SU-DHL-6 (cell line): ENCODE measurements around the gene AMDHD2.
"Not testable (repeated sequence)": the region's sequence is repeated elsewhere in the genome, so short reads cannot be mapped to it uniquely, and the experiment has no call there.

Experiments
- H2AFZ ChIP-seq: fragments of 200-600 bp; sonication (generic); 2 replicates; pipeline ENCODE4 v1.6.1; 2014; ENCODE audit warnings: low read depth, mild to moderate bottlenecking, moderate library complexity, mixed read lengths, antibody characterized with exemption, low read length; ENCODE audit not compliant: severe bottlenecking
- H3F3A ChIP-seq: fragments of 200-600 bp; shearing (Covaris generic); 2 replicates; pipeline ENCODE4 v1.6.0; 2016; ENCODE audit warnings: antibody characterized with exemption, mild to moderate bottlenecking; ENCODE audit not compliant: insufficient read depth
- H3K27ac ChIP-seq: fragments of 200-600 bp; sonication (generic); 2 replicates; pipeline ENCODE4 v1.5.1; 2016; ENCODE audit warnings: low read depth, mild to moderate bottlenecking, low read length, moderate library complexity, mixed read lengths
- H3K27me3 ChIP-seq: fragments of 200-600 bp; sonication (generic), shearing (Covaris generic); 2 replicates; pipeline ENCODE4 v1.6.0; 2014; ENCODE audit warnings: mild to moderate bottlenecking, low read length
- H3K36me3 ChIP-seq: fragments of 200-600 bp; sonication (generic); 2 replicates; pipeline ENCODE4 v1.6.1; 2014; ENCODE audit warnings: mild to moderate bottlenecking, low read length, mixed read lengths
- H3K4me2 ChIP-seq: fragments of 300-600, 200-600 bp; shearing (Covaris generic), sonication (generic); 2 replicates; pipeline ENCODE4 v1.6.0; 2014; ENCODE audit warnings: low read length, low read depth, mild to moderate bottlenecking; ENCODE audit not compliant: poor library complexity, severe bottlenecking
- H3K4me3 ChIP-seq: fragments of 200-600 bp; sonication (generic); 2 replicates; pipeline ENCODE4 v1.5.1; 2014; ENCODE audit warnings: antibody characterized with exemption, low read length, mild to moderate bottlenecking, mixed read lengths; ENCODE audit not compliant: insufficient read depth, poor library complexity, severe bottlenecking
- H3K79me2 ChIP-seq: fragments of 200-600 bp; sonication (generic); 2 replicates; pipeline ENCODE4 v1.6.1; 2014; ENCODE audit warnings: mild to moderate bottlenecking, low read length, moderate library complexity; ENCODE audit not compliant: insufficient read depth
- H3K9ac ChIP-seq: fragments of 200-600 bp; sonication (generic); 2 replicates; pipeline ENCODE4 v1.7.0; 2014; ENCODE audit warnings: mild to moderate bottlenecking, low read length
- H3K9me2 ChIP-seq: fragments of 200-600 bp; sonication (generic); replicated peaks from 2 replicates; pipeline ENCODE4 v1.6.1; 2014; ENCODE audit warnings: low read length; ENCODE audit not compliant: insufficient read depth
- H3K9me3 ChIP-seq: fragments of 200-600 bp; sonication (generic); 2 replicates; pipeline ENCODE4 v1.6.1; 2014; ENCODE audit warnings: low read length, mixed read lengths; ENCODE audit not compliant: insufficient read depth
- H4K20me1 ChIP-seq: fragments of 200-600 bp; sonication (generic); 2 replicates; pipeline ENCODE4 v1.6.1; 2014; ENCODE audit warnings: low read depth, mild to moderate bottlenecking, antibody characterized with exemption, low read length, moderate library complexity, mixed read lengths
- CTCF ChIP-seq: fragments of 200-600 bp; sonication (generic); IDR thresholded peaks from one replicate; pipeline ENCODE4 v1.5.1; 2017; ENCODE audit warnings: antibody characterized with exemption, mild to moderate bottlenecking, low read length, moderate library complexity; ENCODE audit not compliant: insufficient read depth, poor library complexity, severe bottlenecking
- EZH2phosphoT487 ChIP-seq: fragments of 200-600 bp; sonication (generic), shearing (Covaris generic); conservative IDR thresholded peaks from 2 replicates; pipeline ENCODE4 v1.6.1; 2018; ENCODE audit warnings: mild to moderate bottlenecking, antibody characterized with exemption, low read length, moderate library complexity, mixed read lengths

AMDHD2 gene

GRCh38 chr16:2533912-2534311 is 13.7 kb downstream of the AMDHD2 start:
- peaks cover 14% of the 10 kb centered on the region; the same call in 1 of the 2 replicates for H3F3A ChIP-seq
- H3K9me3 ChIP-seq = no peaks in the 10 kb centered on the region
- no peaks in the 10 kb centered on the region for H3K27me3 ChIP-seq
- no peak overlapping the region for H3K4me2 ChIP-seq
- TF ChIP-seq CTCF (no peak), EZH2phosphoT487 (no peak)
- no peaks in the 10 kb centered on the region for H4K20me1 ChIP-seq
- H3K79me2 ChIP-seq = peaks cover 5% of the 10 kb centered on the region
- no peak overlapping the region for H2AFZ ChIP-seq
- H3K36me3 ChIP-seq = no peaks in the 10 kb centered on the region
- H3K9ac ChIP-seq = no peak overlapping the region
- no peak overlapping the region for H3K4me3 ChIP-seq
- H3K9me2 ChIP-seq = no peaks in the 10 kb centered on the region
- no peak overlapping the region for H3K27ac ChIP-seq

- H3F3A ChIP-seq = peaks cover 14% of the 10 kb centered on the region; the same call in 1 of the 2 replicates
- not testable (repeated sequence) for H3K27me3 ChIP-seq, H3K79me2 ChIP-seq, H3K9me3 ChIP-seq, H3K9ac ChIP-seq, H3K27ac ChIP-seq, H3K9me2 ChIP-seq, H3K4me3 ChIP-seq, H2AFZ ChIP-seq, H3K36me3 ChIP-seq, H3K4me2 ChIP-seq, H4K20me1 ChIP-seq
Observed at GRCh38 chr16:2534335-2534734, 14.2 kb downstream of the AMDHD2 start.

GRCh38 chr16:2535625-2536013 is 15.4 kb downstream of the AMDHD2 start:
- Histone ChIP-seq H3K36me3 (no peaks in the 10 kb centered on the region), H3K27me3 (no peaks in the 10 kb centered on the region), H3K4me3 (no peak overlapping the region), H3F3A (peaks cover 13% of the 10 kb centered on the region; the same call in 1 of the 2 replicates), H4K20me1 (no peaks in the 10 kb centered on the region), H3K9ac (no peak overlapping the region), H3K4me2 (no peak overlapping the region), H3K9me2 (no peaks in the 10 kb centered on the region), H3K9me3 (no peaks in the 10 kb centered on the region), H3K27ac (no peak overlapping the region), H2AFZ (no peak overlapping the region), H3K79me2 (peaks cover 17% of the 10 kb centered on the region)
- TF ChIP-seq EZH2phosphoT487 (no peak), CTCF (no peak)

GRCh38 chr16:2537451-2538379 is 17.5 kb downstream of the AMDHD2 start, which contains the start of gene PDPK1:
Gene PDPK1 (plus strand): TSS chr16:2538021. CDS start chr16:2538113, 92 bp downstream.
- Histone ChIP-seq H4K20me1 (no peaks in the 10 kb centered on the region), H3K27ac (no peak within 1 kb of the TSS), H3K36me3 (no peaks in the 10 kb centered on the region), H3K27me3 (no peaks in the 10 kb centered on the region), H3K9ac (peak within 1 kb of the TSS; percentile 67), H2AFZ (peak within 1 kb of the TSS; percentile 88), H3K4me3 (peak within 1 kb of the TSS; percentile 93), H3K9me3 (no peaks in the 10 kb centered on the region), H3K4me2 (peak within 1 kb of the TSS; percentile 89), H3K79me2 (peaks cover 27% of the 10 kb centered on the region), H3F3A (0 out of 2 replicates have a peak, but pooled peaks cover 3% of the 10 kb centered on the region), H3K9me2 (no peaks in the 10 kb centered on the region)
- TF ChIP-seq CTCF (no peak), EZH2phosphoT487 (no peak)

GRCh38 chr16:2539192-2539844 is 19.1 kb downstream of the AMDHD2 start:
- Histone ChIP-seq H3K79me2 (peaks cover 36% of the 10 kb centered on the region), H3K4me2 (peak overlapping the region; percentile 89), H3K9ac (peak overlapping the region; percentile 58)
- H3K27ac ChIP-seq, H2AFZ ChIP-seq, H3F3A ChIP-seq, H3K27me3 ChIP-seq, H4K20me1 ChIP-seq, H3K9me2 ChIP-seq, H3K9me3 ChIP-seq, H3K36me3 ChIP-seq, H3K4me3 ChIP-seq: not testable (repeated sequence)
